Osteoblast (primary cell): ENCODE data around the gene RAD21L1. TPM values are rescaled to one million over a fixed set of nuclear protein-coding genes. Genes with fewer than 3 reads are reported as not detected.

Experiments
- DNase-seq: peaks from one replicate; pipeline ENCODE4 v3.0.0; 2011; ENCODE audit warnings: low spot score, mixed read lengths; ENCODE audit not compliant: insufficient read length; ENCODE audit errors: missing footprints
- H2AFZ ChIP-seq: 2 replicates; pipeline ENCODE4 v1.6.0; 2011; ENCODE audit warnings: mild to moderate bottlenecking, low read length
- H3K27ac ChIP-seq: 2 replicates; pipeline ENCODE4 v1.5.1; 2011; ENCODE audit warnings: mild to moderate bottlenecking, low read depth, low read length, moderate library complexity
- H3K27me3 ChIP-seq: 2 replicates; pipeline ENCODE4 v1.6.0; 2012; ENCODE audit warnings: mild to moderate bottlenecking, control low read depth, inconsistent platforms, low read length, moderate library complexity; ENCODE audit not compliant: insufficient read depth
- H3K36me3 ChIP-seq: 2 replicates; pipeline ENCODE4 v1.5.1; 2011; ENCODE audit warnings: mild to moderate bottlenecking, low read length, control low read depth, moderate library complexity; ENCODE audit not compliant: insufficient read depth
- H3K4me1 ChIP-seq: 2 replicates; pipeline ENCODE4 v1.5.1; 2011; ENCODE audit warnings: mild to moderate bottlenecking, low read length, control low read depth, moderate library complexity; ENCODE audit not compliant: insufficient read depth
- H3K4me2 ChIP-seq: 2 replicates; pipeline ENCODE4 v1.6.0; 2011; ENCODE audit warnings: mild to moderate bottlenecking, low read length; ENCODE audit not compliant: insufficient read depth
- H3K4me3 ChIP-seq: fragments of 200-600 bp; sonication (generic); 3 replicates; pipeline ENCODE4 v1.5.1; 2012; ENCODE audit warnings: mild to moderate bottlenecking, low read length, inconsistent platforms; ENCODE audit not compliant: insufficient read depth
- H3K79me2 ChIP-seq: 2 replicates; pipeline ENCODE4 v1.6.0; 2012; ENCODE audit warnings: mild to moderate bottlenecking, low read length, control low read depth, inconsistent platforms; ENCODE audit not compliant: insufficient read depth
- H3K9me3 ChIP-seq: 2 replicates; pipeline ENCODE4 v1.5.1; 2011; ENCODE audit warnings: low read depth, low read length, control low read depth
- H4K20me1 ChIP-seq: 2 replicates; pipeline ENCODE4 v1.6.0; 2012; ENCODE audit warnings: mild to moderate bottlenecking, low read length, control low read depth; ENCODE audit not compliant: insufficient read depth
- CTCF ChIP-seq: IDR thresholded peaks from 2 replicates; pipeline ENCODE4 v1.5.1; 2011; ENCODE audit warnings: mild to moderate bottlenecking, low read depth, low read length, moderate library complexity; ENCODE audit errors: extremely low read depth
- total RNA-seq: library from RNA; depleted of rRNA; stranded (reverse); fragments of >200 nt; gene quantifications from 2 replicates; pipeline ENCODE4 v1.2.3, GENCODE V29; 2012

Gene RAD21L1
- total RNA-seq, 1 donor, result not detected

GRCh38 chr20:1184638-1185315 lies 41.1 kb upstream of the RAD21L1 start, which contains the start of gene TMEM74B:
Gene TMEM74B, minus strand, starts transcription at chr20:1184981. Its CDS starts 1,180 bp downstream, at chr20:1183801.
- TF ChIP-seq CTCF, result no peak
- no peaks in the 10 kb centered on the region for H3K4me1 ChIP-seq
- DNase-seq, result no peak
- no peak within 1 kb of the TSS for H3K4me3 ChIP-seq
- no peaks in the 10 kb centered on the region for H3K36me3 ChIP-seq
- no peaks in the 10 kb centered on the region for H4K20me1 ChIP-seq
- peaks cover 45% of the 10 kb centered on the region for H3K27me3 ChIP-seq
- no peak within 1 kb of the TSS for H3K4me2 ChIP-seq
- H3K79me2 ChIP-seq, result no peaks in the 10 kb centered on the region
- no peaks in the 10 kb centered on the region for H3K9me3 ChIP-seq
- no peak within 1 kb of the TSS for H3K27ac ChIP-seq
- H2AFZ ChIP-seq, result no peak within 1 kb of the TSS

- TF ChIP-seq CTCF, result no peak
- Histone ChIP-seq H3K27ac (no peak overlapping the region), H3K4me2 (no peak overlapping the region), H3K4me3 (no peak overlapping the region), H3K4me1 (no peaks in the 10 kb centered on the region), H3K36me3 (no peaks in the 10 kb centered on the region), H3K79me2 (no peaks in the 10 kb centered on the region), H2AFZ (no peak overlapping the region), H3K9me3 (no peaks in the 10 kb centered on the region), H4K20me1 (no peaks in the 10 kb centered on the region), H3K27me3 (peaks cover 45% of the 10 kb centered on the region)
- DNase-seq, result no peak
These were observed 40.5 kb upstream of the RAD21L1 start for GRCh38 chr20:1185316-1185741.

DNA sequence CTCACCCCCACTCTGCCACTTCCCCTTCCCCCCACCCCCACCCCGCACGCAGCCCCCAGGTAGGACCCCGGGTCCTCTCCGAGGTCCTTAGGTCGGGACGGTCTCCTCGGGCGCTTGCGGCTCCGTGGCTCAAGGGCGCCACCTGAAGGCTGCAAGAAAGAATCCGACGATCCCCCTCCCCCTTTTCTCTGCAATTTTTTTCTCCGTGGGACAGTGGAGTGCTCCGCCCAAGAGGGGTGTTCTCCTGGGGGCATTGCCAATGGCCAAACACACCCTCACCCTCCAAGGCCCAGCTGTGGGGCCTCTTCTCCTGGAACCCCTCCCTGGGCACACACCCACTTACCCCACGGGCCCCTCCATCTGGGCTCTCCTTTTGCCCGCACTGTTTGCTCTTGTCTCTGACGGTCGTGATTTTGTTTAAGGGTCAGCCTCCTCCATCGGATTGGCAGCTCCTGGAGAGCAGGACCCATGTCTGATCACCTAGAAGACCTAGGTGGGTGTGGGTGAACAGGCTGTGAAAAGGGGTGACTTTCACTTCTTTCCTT lies 40.0 kb upstream of the RAD21L1 start:
- H3K9me3 ChIP-seq, result no peaks in the 10 kb centered on the region
- TF ChIP-seq CTCF, result peak; percentile 45
- peak; percentile 93 for DNase-seq
- H4K20me1 ChIP-seq, result no peaks in the 10 kb centered on the region
- H3K4me1 ChIP-seq, result no peaks in the 10 kb centered on the region
- no peak overlapping the region for H2AFZ ChIP-seq
- H3K27me3 ChIP-seq, result peaks cover 49% of the 10 kb centered on the region
- H3K4me3 ChIP-seq, result no peak overlapping the region
- no peak overlapping the region for H3K4me2 ChIP-seq
- H3K36me3 ChIP-seq, result no peaks in the 10 kb centered on the region
- H3K79me2 ChIP-seq, result no peaks in the 10 kb centered on the region
- no peak overlapping the region for H3K27ac ChIP-seq

- Histone ChIP-seq H3K27me3 (peaks cover 49% of the 10 kb centered on the region), H3K36me3 (no peaks in the 10 kb centered on the region), H3K27ac (no peak overlapping the region), H3K9me3 (no peaks in the 10 kb centered on the region), H3K79me2 (no peaks in the 10 kb centered on the region), H3K4me3 (no peak overlapping the region), H3K4me2 (no peak overlapping the region), H3K4me1 (no peaks in the 10 kb centered on the region), H2AFZ (no peak overlapping the region), H4K20me1 (no peaks in the 10 kb centered on the region)
- no peak for DNase-seq
- no peak for TF ChIP-seq CTCF
These were observed 39.4 kb upstream of the RAD21L1 start for GRCh38 chr20:1186367-1186991.
